VCaP (cell line): ENCODE measurements around the gene BIVM.
"Not testable (repeated sequence)": the region's sequence is repeated elsewhere in the genome, so short reads cannot be mapped to it uniquely, and the experiment has no call there.

Experiments used
- H3K27ac ChIP-seq: fragments of 450-650 bp; 2 replicates; pipeline ENCODE4 v1.5.1; 2017
- CTCF ChIP-seq: fragments of 450-650 bp; conservative IDR thresholded peaks from 2 replicates; pipeline ENCODE4 v1.5.1; 2017; ENCODE audit warnings: mild to moderate bottlenecking, moderate library complexity

BIVM gene

GRCh38 chr13:102776271-102776670 is 22.6 kb upstream of the BIVM start:
- no peak for TF ChIP-seq CTCF
- no peak overlapping the region for H3K27ac ChIP-seq

DNA sequence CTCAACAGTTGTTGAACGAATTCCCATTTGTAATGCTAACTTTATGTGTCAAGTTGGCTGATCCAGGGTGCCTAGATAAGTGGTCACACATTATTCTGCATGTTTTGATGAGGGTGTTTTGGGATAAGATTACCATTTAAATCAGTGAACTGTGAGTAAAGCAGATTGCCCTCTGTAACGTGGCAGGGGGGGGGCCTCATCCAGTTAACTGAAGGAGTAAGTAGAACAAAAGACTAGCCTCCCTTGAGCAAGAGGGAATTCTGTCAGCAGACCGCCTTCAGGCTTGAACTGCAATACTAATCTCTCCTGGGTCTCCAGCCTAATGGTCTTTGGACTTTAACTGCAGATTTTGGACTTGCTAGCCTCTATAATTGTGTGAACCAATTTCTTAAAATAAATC is 21.2 kb upstream of the BIVM start:
- H3K27ac ChIP-seq: no peak overlapping the region
- no peak for TF ChIP-seq CTCF

DNA sequence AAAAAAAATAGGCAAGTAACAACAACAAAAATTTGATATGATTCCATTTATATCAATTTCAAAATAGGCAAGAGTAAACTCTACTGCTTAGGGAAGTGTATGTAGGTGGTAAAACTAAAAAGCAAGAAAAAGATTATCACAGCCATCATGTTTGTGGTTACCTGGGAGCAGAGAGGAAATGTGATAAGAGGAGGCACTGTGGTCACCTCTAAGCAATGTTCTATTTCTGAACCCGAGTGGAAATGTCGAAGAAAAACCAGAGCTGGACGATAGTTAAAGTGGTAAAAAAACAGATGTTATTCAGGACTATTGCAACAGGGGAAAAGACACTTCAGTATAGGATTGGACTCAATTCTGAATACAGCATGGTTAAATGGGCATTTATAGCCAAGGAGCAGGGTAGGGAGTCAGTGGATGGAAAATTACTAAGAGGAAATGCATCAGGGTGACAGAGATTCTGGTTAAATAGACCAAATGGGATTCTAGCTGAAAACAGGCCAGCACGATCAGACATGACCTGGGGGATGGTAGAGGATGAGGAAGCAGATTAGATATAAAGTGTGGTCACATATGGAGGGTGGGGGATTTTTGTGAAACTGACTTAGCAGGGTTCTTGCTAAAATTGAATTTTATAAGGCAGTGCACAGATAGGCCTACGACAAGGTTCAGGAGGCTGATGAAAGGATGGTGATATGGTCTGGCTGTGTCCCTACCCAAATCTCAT is 19.3 kb upstream of the BIVM start:
- TF ChIP-seq CTCF: no peak
- no peak overlapping the region for H3K27ac ChIP-seq

- H3K27ac ChIP-seq: not testable (repeated sequence)
Observed at GRCh38 chr13:102780656-102781055, 18.3 kb upstream of the BIVM start.

- H3K27ac ChIP-seq: no peak overlapping the region
- no peak for TF ChIP-seq CTCF
Observed at GRCh38 chr13:102781591-102781990, 17.3 kb upstream of the BIVM start.

GRCh38 chr13:102784483-102784882 is 14.4 kb upstream of the BIVM start:
- no peak for TF ChIP-seq CTCF
- H3K27ac ChIP-seq: no peak overlapping the region

DNA sequence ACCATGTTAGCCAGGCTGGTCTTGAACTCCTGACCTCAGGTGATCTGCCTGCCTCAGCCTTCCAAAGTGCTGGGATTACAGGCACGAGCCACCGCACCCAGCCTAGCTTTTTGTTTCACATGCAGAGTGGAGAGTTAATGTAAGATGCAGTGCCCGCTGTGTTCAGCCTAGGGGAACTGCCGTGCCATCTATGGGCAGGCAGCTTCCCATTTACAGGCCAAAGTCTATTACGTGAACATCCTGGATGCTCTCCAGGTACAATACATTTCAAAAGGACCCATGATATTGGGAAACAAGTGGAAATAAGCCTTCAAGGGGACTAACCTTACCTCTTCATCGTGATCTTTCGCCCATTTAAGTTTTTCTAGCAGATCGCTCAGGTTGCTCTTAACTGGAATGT is 10.2 kb upstream of the BIVM start:
- no peak overlapping the region for H3K27ac ChIP-seq
- no peak for TF ChIP-seq CTCF

DNA sequence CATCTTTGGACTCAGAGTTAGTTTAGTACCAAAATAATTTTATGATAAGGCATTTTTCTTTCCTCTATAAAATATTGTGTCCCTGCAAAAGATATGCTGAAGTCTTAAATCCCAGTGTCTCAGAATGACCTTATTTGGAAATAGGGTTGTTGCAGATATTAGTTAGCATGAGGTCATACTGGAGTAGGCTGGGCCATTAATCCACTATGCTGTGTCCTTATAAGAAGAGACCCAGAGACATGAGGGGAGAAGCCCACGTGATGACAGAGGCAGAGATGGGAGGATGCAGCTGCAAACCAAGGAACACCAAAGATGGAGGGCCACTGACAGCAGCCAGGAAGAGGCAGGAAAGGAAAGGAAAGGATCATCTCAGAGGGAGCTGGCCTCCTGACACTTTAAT is 6.5 kb upstream of the BIVM start:
- H3K27ac ChIP-seq: no peak overlapping the region
- no peak for TF ChIP-seq CTCF
